Germinal center (tissue), 1 donor: Measurements from ENCODE around the gene DDX59.

Source experiments
- DNase-seq: peaks from one replicate; pipeline ENCODE4 v3.0.0; 2012; ENCODE audit warnings: mixed read lengths, low spot score

The DDX59 gene

GRCh38 chr1:200629876-200630514 lies 39.7 kb downstream of the DDX59 start:
- no peak for DNase-seq

GRCh38 chr1:200628223-200628881 lies 41.4 kb downstream of the DDX59 start:
- DNase-seq, result peak; percentile 62

GRCh38 chr1:200627575-200628222 lies 42.0 kb downstream of the DDX59 start:
- no peak for DNase-seq

GRCh38 chr1:200626853-200627534 lies 42.7 kb downstream of the DDX59 start:
- DNase-seq, result no peak

GRCh38 chr1:200625381-200625824 lies 44.3 kb downstream of the DDX59 start:
- no peak for DNase-seq

- DNase-seq, result no peak
These were observed 44.9 kb downstream of the DDX59 start for GRCh38 chr1:200624679-200625335.

- DNase-seq, result peak; percentile 97
These were observed 49.2 kb downstream of the DDX59 start, which contains the start of gene KIF14 for GRCh38 chr1:200620273-200621131. TSS of gene KIF14 (minus strand) at chr1:200620751. CDS start at chr1:200618723, 2,028 bp downstream.

- DNase-seq, result no peak
These were observed 49.8 kb downstream of the DDX59 start for GRCh38 chr1:200619894-200620272.

GRCh38 chr1:200610846-200611245 lies 58.9 kb downstream of the DDX59 start:
- DNase-seq, result no peak

GRCh38 chr1:200602632-200603031 lies 67.1 kb downstream of the DDX59 start:
- DNase-seq, result no peak
